Esophagus squamous epithelium (tissue), 5 donors: ENCODE measurements around the gene AQP12B. TPM values are rescaled to one million over a fixed set of nuclear protein-coding genes. Genes with fewer than 3 reads are reported as not detected.

ENCODE experiments used
- DNase-seq: peaks from one replicate; lab custom pipeline; 2025; lab: John Stamatoyannopoulos, UW
- H3K27ac ChIP-seq, 4 donors: fragments of 200-600 bp; sonication (generic); one replicate each; pipeline ENCODE4 v1.5.1; 2016 to 2019; ENCODE audit warnings: mild to moderate bottlenecking in 1 of 4
- H3K27me3 ChIP-seq, 4 donors: fragments of 200-600 bp; sonication (generic); 1 replicate in 3 of 4; 2 replicates in 1 of 4; pipeline versions ENCODE4 v1.5.1 to v1.6.0; 2017 to 2021; ENCODE audit warnings: antibody characterized with exemption in 1 of 4
- H3K36me3 ChIP-seq, 3 donors: fragments of 200-600 bp; sonication (generic); one replicate each; pipeline ENCODE4 v1.5.1; 2016 to 2019
- H3K4me1 ChIP-seq, 3 donors: fragments of 200-600 bp; sonication (generic); one replicate each; pipeline ENCODE4 v1.5.1; 2017 to 2019
- H3K4me3 ChIP-seq, 4 donors: fragments of 200-600 bp; sonication (generic); 1 replicate in 3 of 4; 2 replicates in 1 of 4; pipeline ENCODE4 v1.5.1; 2016 to 2019; ENCODE audit warnings: mild to moderate bottlenecking in 2 of 4, moderate library complexity in 1 of 4
- H3K9me3 ChIP-seq, 3 donors: fragments of 200-600 bp; sonication (generic); one replicate each; pipeline ENCODE4 v1.5.1; 2016 to 2019
- CTCF ChIP-seq, 6 experiments: fragments of 450-650 bp in 4 of 6; fragments of 200-600 bp in 2 of 6; sonication (generic) in 2 of 6; IDR thresholded peaks; one replicate each; pipeline ENCODE4 v1.5.1; 2016 to 2019; ENCODE audit warnings: antibody characterized with exemption in 6 of 6, mild to moderate bottlenecking in 4 of 6, moderate library complexity in 4 of 6
- POLR2A ChIP-seq, 4 donors: fragments of 450-650 bp; IDR thresholded peaks; one replicate each; pipeline ENCODE4 v1.6.1; 2017; ENCODE audit warnings: antibody characterized with exemption in 4 of 4, mild to moderate bottlenecking in 4 of 4, moderate library complexity in 3 of 4
- WGBS, 2 donors: methylation state at CpG; one replicate each; pipeline ENCODE4 v1.1.5; 2018; 5-methylcytosine and 5-hydroxymethylcytosine counted together
- intact Hi-C: fragments of 100-400 bp; cut with DNase I; formaldehyde crosslinking; loops from one replicate; pipeline ENCODE4 v1.15.0; 2022
- total RNA-seq, 4 donors: library from RNA; depleted of rRNA; stranded (reverse); fragments of >200 nt; gene quantifications; one replicate each; pipeline ENCODE4 v1.1.0, GENCODE V29; 2016
- donor health status: DM: yes; HTN: yes; CAD: no.

AQP12B gene
- total RNA-seq, 4 donors from 2014 or later = not detected

DNA sequence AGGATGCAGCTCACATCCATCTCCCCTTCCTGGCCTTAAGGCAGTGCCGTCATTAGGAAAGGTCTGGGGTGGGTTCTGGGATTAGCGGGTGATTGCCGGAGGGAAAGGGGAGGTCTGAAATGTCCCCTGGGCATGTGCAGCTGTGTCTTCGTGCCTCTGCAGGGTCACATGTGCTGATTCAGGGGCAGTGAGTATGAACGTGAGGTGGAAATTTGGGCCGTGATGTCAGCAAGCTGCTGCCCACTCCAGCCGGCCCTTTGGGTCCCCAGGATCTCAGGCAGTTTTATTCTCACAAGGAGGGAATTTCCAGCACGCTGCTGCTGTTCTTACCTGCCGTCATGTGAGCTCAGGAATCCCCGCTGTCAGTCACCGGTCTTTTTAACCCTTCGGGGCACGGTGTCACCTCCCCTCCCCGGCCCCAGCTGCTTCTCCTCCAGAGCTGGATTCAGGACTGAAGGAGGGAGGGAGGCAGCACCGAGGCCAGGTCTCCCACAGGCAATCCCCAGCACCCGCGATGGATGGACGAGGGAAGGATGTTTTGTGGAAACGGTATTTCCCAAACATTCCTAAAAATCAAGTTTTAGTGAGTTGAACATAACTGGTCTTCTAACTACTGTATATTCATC, 33.9 kb downstream of the AQP12B start:
- DNase-seq = no peak
- no peak overlapping the region for H3K27ac ChIP-seq
- H3K4me1 ChIP-seq = no peaks in the 10 kb centered on the region
- intact Hi-C loops = no loop called here
- H3K9me3 ChIP-seq = no peaks in the 10 kb centered on the region
- 17% methylated on average over 6 of the region's 19 CpGs; no CpG with 5 or more reads in 1 of the 2 donors for WGBS, 2 donors
- no peak overlapping the region for H3K4me3 ChIP-seq
- no peak for TF ChIP-seq CTCF (IDR thresholded peaks at IDR 0.05)
- no peak for TF ChIP-seq POLR2A (IDR thresholded peaks at IDR 0.05)
- H3K36me3 ChIP-seq = no peaks in the 10 kb centered on the region
- peaks cover 0 to 97% (median 0%) of the 10 kb centered on the region in 4 donors for H3K27me3 ChIP-seq

DNA sequence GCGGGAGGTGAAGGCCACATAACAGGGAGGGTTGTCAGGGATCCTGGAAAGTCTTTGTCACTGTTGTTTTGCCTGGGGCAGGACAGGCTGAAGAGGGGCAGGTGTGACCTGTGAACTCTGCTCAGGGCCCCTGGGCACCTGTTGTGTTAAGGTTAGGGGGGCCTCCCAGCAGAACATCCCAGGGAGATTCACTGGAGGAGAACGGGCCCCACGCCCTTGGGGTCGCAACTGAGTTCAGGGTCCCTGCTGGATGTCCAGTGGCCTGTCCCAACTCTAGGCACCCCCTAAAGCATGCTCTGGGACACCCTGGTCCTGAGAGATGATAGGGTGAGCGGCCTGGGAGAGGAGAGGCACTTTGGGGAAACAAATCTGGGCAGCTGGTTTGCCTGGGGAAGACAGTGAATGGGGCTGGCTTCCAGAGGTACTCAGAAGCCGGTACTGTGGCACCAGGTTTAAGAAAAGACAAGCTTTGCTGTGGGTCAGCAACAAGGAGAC, 34.5 kb downstream of the AQP12B start:
- H3K4me3 ChIP-seq = no peak overlapping the region
- no peak for TF ChIP-seq CTCF (IDR thresholded peaks at IDR 0.05)
- no peak for TF ChIP-seq POLR2A (IDR thresholded peaks at IDR 0.05)
- intact Hi-C loops = no loop called here
- no peak for DNase-seq
- H3K27ac ChIP-seq = no peak overlapping the region
- H3K36me3 ChIP-seq = no peaks in the 10 kb centered on the region
- WGBS, 2 donors = 58 to 60% methylated on average over 2 to 4 of the region's 6 CpGs
- H3K4me1 ChIP-seq = no peaks in the 10 kb centered on the region
- no peaks in the 10 kb centered on the region for H3K9me3 ChIP-seq
- peaks cover 0 to 99% (median 0%) of the 10 kb centered on the region in 4 donors for H3K27me3 ChIP-seq

GRCh38 chr2:240647503-240648154, 35.1 kb downstream of the AQP12B start:
- no peak overlapping the region for H3K4me3 ChIP-seq
- no peak for DNase-seq
- TF ChIP-seq POLR2A (IDR thresholded peaks at IDR 0.05) (no peak), CTCF (IDR thresholded peaks at IDR 0.05) (no peak)
- no peaks in the 10 kb centered on the region for H3K4me1 ChIP-seq
- no peaks in the 10 kb centered on the region for H3K9me3 ChIP-seq
- no peak overlapping the region for H3K27ac ChIP-seq
- intact Hi-C loops = no loop called here
- H3K36me3 ChIP-seq = no peaks in the 10 kb centered on the region
- H3K27me3 ChIP-seq = peaks cover 0 to 99% (median 0%) of the 10 kb centered on the region in 4 donors
- WGBS, 2 donors = 40 to 66% methylated on average over 1 to 16 of the region's 22 CpGs

DNA sequence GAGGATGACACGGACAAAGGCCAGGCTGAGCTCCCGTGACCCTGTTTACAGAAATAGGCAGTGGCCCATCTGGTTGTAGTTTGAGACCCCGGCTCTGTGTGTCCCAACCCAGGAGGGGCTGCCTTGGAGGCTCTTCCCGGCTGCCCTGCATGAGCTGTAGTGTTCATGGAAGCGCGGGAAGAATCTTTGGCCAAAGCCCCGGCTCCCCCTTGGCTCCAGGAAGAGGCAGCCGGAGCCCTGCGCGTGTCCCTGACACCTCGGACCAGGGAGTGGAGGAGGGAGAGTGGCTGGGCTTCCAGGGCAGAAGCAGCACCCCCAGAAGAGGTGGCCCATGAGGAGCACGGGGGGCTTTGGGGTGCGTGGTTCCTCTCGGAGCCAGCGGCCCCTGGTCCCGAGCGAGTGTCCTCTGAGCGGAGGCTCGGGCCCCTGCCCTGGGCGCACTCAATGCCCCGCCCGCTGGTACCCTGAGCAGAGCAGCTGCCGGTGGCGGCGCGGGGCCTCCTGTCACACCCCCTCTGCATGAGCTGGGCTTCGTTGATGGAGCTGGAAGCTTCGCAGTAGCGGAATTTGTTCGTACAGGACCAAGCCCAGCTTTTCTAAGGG, 35.7 kb downstream of the AQP12B start:
- DNase-seq = no peak
- 60 to 90% methylated on average over 1 to 4 of the region's 30 CpGs for WGBS, 2 donors
- Histone ChIP-seq H3K9me3 (no peaks in the 10 kb centered on the region), H3K27me3 (peaks cover 0 to 99% (median 0%) of the 10 kb centered on the region in 4 donors), H3K27ac (no peak overlapping the region), H3K4me1 (no peaks in the 10 kb centered on the region), H3K4me3 (no peak overlapping the region), H3K36me3 (no peaks in the 10 kb centered on the region)
- no peak for TF ChIP-seq POLR2A (IDR thresholded peaks at IDR 0.05)
- no peak for TF ChIP-seq CTCF (IDR thresholded peaks at IDR 0.05)
- intact Hi-C loops = no loop called here
